ENCODE measurements around the gene NIN. TPM values are rescaled to one million over a fixed set of nuclear protein-coding genes. Genes with fewer than 3 reads are reported as not detected.

Gene NIN
- total RNA-seq, 1 experiment from 2014 or later: 37.1 TPM

DNA sequence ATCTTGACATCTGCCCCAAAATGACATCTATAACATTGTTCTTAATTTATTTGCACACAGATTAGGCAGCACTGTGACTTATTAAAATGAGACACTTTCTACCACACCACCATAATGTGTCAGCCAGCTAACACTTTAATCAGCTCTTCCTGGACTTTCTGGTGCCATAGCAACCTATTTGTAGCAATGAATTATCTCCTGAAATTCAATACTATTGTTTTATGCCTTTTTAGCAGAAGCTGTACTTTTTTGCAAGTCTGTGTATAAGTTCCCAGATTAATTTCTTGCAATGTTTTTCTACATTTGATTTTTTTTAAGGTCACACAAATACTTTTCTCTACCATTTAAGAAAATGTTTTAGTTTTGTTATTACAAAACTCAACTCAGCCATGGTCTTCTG lies 90.1 kb downstream of the NIN start:
- ChIA-PET POLR2A (no interaction called here), CTCF (no interaction called here)
- H3K27ac ChIP-seq (ENCODE audit: low read length): no peak overlapping the region
- BruUV-seq (replicated peaks): no TSS peak
- H3K4me1 ChIP-seq (ENCODE audit: control insufficient read depth, insufficient read depth, low read length): no peaks in the 10 kb centered on the region
- H3K36me3 ChIP-seq (ENCODE audit: control insufficient read depth, insufficient read depth, low read length): 0 out of 2 replicates have a peak, but pooled peaks cover 3% of the 10 kb centered on the region
- H3K4me3 ChIP-seq (ENCODE audit: low read depth in 2 of 2, low read length in 2 of 2): no peak overlapping the region
- no peak for ATAC-seq
- in situ Hi-C loops (cut with HindIII; ENCODE audit: low pct_unique_long_range_greater_than_20kb, low sequenced_read_pairs) (no loop called here), intact Hi-C loops (cut with micrococcal nuclease; ENCODE audit: unreplicated experiment) (no loop called here)
- H3K27me3 ChIP-seq (ENCODE audit: control insufficient read depth, insufficient read depth, low read length): no peaks in the 10 kb centered on the region
- no peaks in the 10 kb centered on the region for H3K9me3 ChIP-seq (ENCODE audit: control insufficient read depth, insufficient read depth, low read depth, low read length)
- no peak for TF ChIP-seq TCF7L2 (IDR thresholded peaks at IDR 0.05; ENCODE audit: low read depth, low read length)
- no peak for TF ChIP-seq REST (IDR thresholded peaks at IDR 0.05; ENCODE audit: insufficient read depth in 1 of 2, low read depth in 2 of 2, low read length in 1 of 2)
- TF ChIP-seq, protein P1, sequence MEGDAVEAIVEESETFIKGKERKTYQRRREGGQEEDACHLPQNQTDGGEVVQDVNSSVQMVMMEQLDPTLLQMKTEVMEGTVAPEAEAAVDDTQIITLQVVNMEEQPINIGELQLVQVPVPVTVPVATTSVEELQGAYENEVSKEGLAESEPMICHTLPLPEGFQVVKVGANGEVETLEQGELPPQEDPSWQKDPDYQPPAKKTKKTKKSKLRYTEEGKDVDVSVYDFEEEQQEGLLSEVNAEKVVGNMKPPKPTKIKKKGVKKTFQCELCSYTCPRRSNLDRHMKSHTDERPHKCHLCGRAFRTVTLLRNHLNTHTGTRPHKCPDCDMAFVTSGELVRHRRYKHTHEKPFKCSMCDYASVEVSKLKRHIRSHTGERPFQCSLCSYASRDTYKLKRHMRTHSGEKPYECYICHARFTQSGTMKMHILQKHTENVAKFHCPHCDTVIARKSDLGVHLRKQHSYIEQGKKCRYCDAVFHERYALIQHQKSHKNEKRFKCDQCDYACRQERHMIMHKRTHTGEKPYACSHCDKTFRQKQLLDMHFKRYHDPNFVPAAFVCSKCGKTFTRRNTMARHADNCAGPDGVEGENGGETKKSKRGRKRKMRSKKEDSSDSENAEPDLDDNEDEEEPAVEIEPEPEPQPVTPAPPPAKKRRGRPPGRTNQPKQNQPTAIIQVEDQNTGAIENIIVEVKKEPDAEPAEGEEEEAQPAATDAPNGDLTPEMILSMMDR (IDR thresholded peaks at IDR 0.05): no peak
- TF ChIP-seq POLR2AphosphoS5 (IDR thresholded peaks at IDR 0.05; ENCODE audit: low read depth, low read length): no peak
- no peak for DNase-seq (ENCODE audit: low read depth, low spot score)

DNA sequence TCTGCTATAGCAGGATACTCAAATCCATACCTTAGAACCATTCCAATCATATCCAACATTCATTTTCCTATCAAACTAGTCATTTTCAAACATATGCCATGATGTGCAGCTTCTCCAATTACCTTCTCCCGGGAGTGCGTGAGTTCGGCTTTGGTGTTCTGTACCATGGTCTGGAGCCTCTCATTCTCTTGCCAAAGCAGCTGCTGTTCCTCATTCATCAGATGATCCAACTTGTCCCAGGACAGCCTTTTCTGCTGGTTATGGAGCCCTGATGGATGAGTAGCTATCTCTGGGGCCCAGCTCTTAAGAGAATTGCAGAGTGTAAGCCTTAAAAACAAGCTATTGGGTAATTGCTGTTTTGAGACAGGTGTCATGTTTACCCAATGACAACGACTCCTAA lies 91.8 kb downstream of the NIN start:
- TF ChIP-seq TCF7L2 (IDR thresholded peaks at IDR 0.05; ENCODE audit: low read depth, low read length) (no peak), SIN3A (IDR thresholded peaks at IDR 0.05; ENCODE audit: borderline replicate concordance, insufficient read depth, low read depth, low read length) (no peak), REST (IDR thresholded peaks at IDR 0.05; ENCODE audit: insufficient read depth in 1 of 2, low read depth in 2 of 2, low read length in 1 of 2) (no peak), POLR2AphosphoS5 (IDR thresholded peaks at IDR 0.05; ENCODE audit: low read depth, low read length) (no peak)
- TF ChIP-seq, protein P1 (IDR thresholded peaks at IDR 0.05): no peak
- CTCF ChIA-PET: no interaction called here
- no TSS peak for BruUV-seq (replicated peaks)
- intact Hi-C loops (cut with micrococcal nuclease; ENCODE audit: unreplicated experiment) (no loop called here), in situ Hi-C loops (cut with HindIII; ENCODE audit: low pct_unique_long_range_greater_than_20kb, low sequenced_read_pairs) (no loop called here)
- POLR2A ChIA-PET: no interaction called here
- ATAC-seq: no peak
- Histone ChIP-seq H3K36me3 (ENCODE audit: control insufficient read depth, insufficient read depth, low read length) (peaks cover 3% of the 10 kb centered on the region; the same call in 1 of the 2 replicates), H3K9me3 (ENCODE audit: control insufficient read depth, insufficient read depth, low read depth, low read length) (no peaks in the 10 kb centered on the region), H3K27ac (ENCODE audit: low read length) (no peak overlapping the region), H3K4me1 (ENCODE audit: control insufficient read depth, insufficient read depth, low read length) (no peaks in the 10 kb centered on the region), H3K27me3 (ENCODE audit: control insufficient read depth, insufficient read depth, low read length) (no peaks in the 10 kb centered on the region), H3K4me3 (ENCODE audit: low read depth in 2 of 2, low read length in 2 of 2) (no peak overlapping the region)
- no peak for DNase-seq (ENCODE audit: low read depth, low spot score)
